H1 (cell line): ENCODE measurements around the gene FIZ1. TPM values are rescaled to one million over a fixed set of nuclear protein-coding genes. Genes with fewer than 3 reads are reported as not detected.
A peak's percentile ranks its signal among the peaks of the same experiment; 100 is the strongest.

Experiments
- CTCF ChIA-PET: fragments of 300-600 bp; sonication (Branson Sonifier 250); formaldehyde crosslinking; loops from one replicate; lab custom pipeline; 2021; ENCODE audit not compliant: partially characterized antibody; lab: Charles Lee
- POLR2A ChIA-PET: fragments of 300-600 bp; sonication (Branson Sonifier 250); formaldehyde crosslinking; loops from one replicate; lab custom pipeline; 2021; ENCODE audit warnings: inconsistent platforms; ENCODE audit not compliant: partially characterized antibody; lab: Charles Lee
- DNase-seq, 2 experiments: peaks; one replicate each; pipeline versions ENCODE4 v3.0.0 to v3.0.0-alpha.2; 2010 to 2022; ENCODE audit warnings: low spot score in 2 of 2, low read depth in 1 of 2, mixed read lengths in 1 of 2
- FAIRE-seq: peaks from 2 replicates; lab custom pipeline; 2011; peaks lifted over from hg19 to GRCh38; lab: Jason Lieb, UNC
- H2AFZ ChIP-seq: 2 replicates; pipeline ENCODE4 v1.8.1; 2012; ENCODE audit warnings: low read length, inconsistent platforms
- H2AK5ac ChIP-seq: 2 replicates; pipeline ENCODE4 v1.6.1; 2013; ENCODE audit warnings: low read depth, low read length
- H2BK120ac ChIP-seq: replicated peaks from 2 replicates; pipeline ENCODE3; 2013; ENCODE audit warnings: low read depth, low read length, inconsistent platforms
- H2BK12ac ChIP-seq: 2 replicates; pipeline ENCODE4 v1.6.1; 2013; ENCODE audit warnings: low read depth, low read length
- H2BK15ac ChIP-seq: 2 replicates; pipeline ENCODE4 v1.6.1; 2013; ENCODE audit warnings: low read length
- H2BK20ac ChIP-seq: 2 replicates; pipeline ENCODE4 v1.6.1; 2013; ENCODE audit warnings: low read length
- H2BK5ac ChIP-seq: 2 replicates; pipeline ENCODE4 v1.6.1; 2013; ENCODE audit warnings: low read depth, low read length
- H3K14ac ChIP-seq: 2 replicates; pipeline ENCODE4 v1.6.1; 2013; ENCODE audit warnings: inconsistent platforms; ENCODE audit not compliant: insufficient read length
- H3K18ac ChIP-seq: 2 replicates; pipeline ENCODE4 v1.6.1; 2013; ENCODE audit warnings: low read length; ENCODE audit errors: extremely low read depth
- H3K23ac ChIP-seq: 2 replicates; pipeline ENCODE4 v1.6.1; 2013; ENCODE audit warnings: inconsistent platforms; ENCODE audit not compliant: insufficient read length
- H3K23me2 ChIP-seq: 2 replicates; pipeline ENCODE4 v1.6.1; 2013; ENCODE audit warnings: low read depth, low read length
- H3K27ac ChIP-seq: 2 replicates; pipeline ENCODE4 v1.6.1; 2011; ENCODE audit warnings: low read depth, low read length, inconsistent platforms
- H3K27me3 ChIP-seq, 4 experiments: replicated peaks in 1 of 4; 1 replicate in 1 of 4; 2 replicates in 3 of 4; pipeline versions ENCODE4 v1.6.1 to v1.8.1; 2011 to 2013; ENCODE audit warnings: low read length in 3 of 4, mild to moderate bottlenecking in 3 of 4, inconsistent platforms in 2 of 4, mixed read lengths in 2 of 4, moderate library complexity in 1 of 4; ENCODE audit not compliant: control insufficient read depth in 3 of 4, insufficient read depth in 3 of 4; ENCODE audit errors: extremely low read depth in 1 of 4
- H3K36me3 ChIP-seq, 4 experiments: 2 replicates each; pipeline versions ENCODE4 v1.6.1 to v1.8.1; 2011 to 2013; ENCODE audit warnings: mild to moderate bottlenecking in 4 of 4, low read length in 3 of 4, moderate library complexity in 2 of 4, control low read depth in 1 of 4, inconsistent platforms in 1 of 4; ENCODE audit not compliant: insufficient read depth in 4 of 4, control insufficient read depth in 2 of 4
- H3K4ac ChIP-seq: replicated peaks from 2 replicates; pipeline ENCODE3; 2013; ENCODE audit warnings: low read length, low read depth, mixed read lengths, inconsistent platforms; ENCODE audit not compliant: insufficient read length
- H3K4me1 ChIP-seq, 4 experiments: replicated peaks in 1 of 4; 1 replicate in 1 of 4; 2 replicates in 3 of 4; pipeline versions ENCODE4 v1.6.1 to v1.8.1; 2011 to 2013; ENCODE audit warnings: low read length in 3 of 4, inconsistent platforms in 2 of 4, mixed read lengths in 1 of 4; ENCODE audit not compliant: insufficient read depth in 4 of 4, control insufficient read depth in 3 of 4
- H3K4me2 ChIP-seq, 2 experiments: 2 replicates each; pipeline versions ENCODE4 v1.6.1 to v1.8.1; 2011 to 2013; ENCODE audit warnings: low read depth in 2 of 2, low read length in 2 of 2, control low read depth in 1 of 2, inconsistent platforms in 1 of 2, mild to moderate bottlenecking in 1 of 2; ENCODE audit not compliant: insufficient read depth in 1 of 2
- H3K4me3 ChIP-seq, 4 experiments: fragments of 200-600, 300-600 bp in 1 of 4; sonication (generic), shearing (Covaris generic), sonication (Bioruptor Twin) in 1 of 4; 2 replicates each; pipeline versions ENCODE4 v1.5.1 to v1.8.1; 2011 to 2016; ENCODE audit warnings: low read length in 4 of 4, low read depth in 3 of 4, control low read depth in 2 of 4, inconsistent platforms in 2 of 4, mild to moderate bottlenecking in 2 of 4, mixed read lengths in 1 of 4, moderate library complexity in 1 of 4; ENCODE audit not compliant: insufficient read depth in 2 of 4; ENCODE audit errors: extremely low read depth in 1 of 4
- H3K56ac ChIP-seq: replicated peaks from 2 replicates; pipeline ENCODE3; 2013; ENCODE audit warnings: low read depth, mild to moderate bottlenecking, mixed read lengths, low read length, inconsistent platforms; ENCODE audit not compliant: insufficient read length
- H3K79me1 ChIP-seq: 2 replicates; pipeline ENCODE4 v1.6.1; 2013; ENCODE audit warnings: low read depth, low read length, control low read depth
- H3K79me2 ChIP-seq, 2 experiments: 2 replicates each; pipeline versions ENCODE4 v1.6.1 to v1.8.1; 2012 to 2013; ENCODE audit warnings: low read length in 2 of 2, mild to moderate bottlenecking in 2 of 2, inconsistent platforms in 1 of 2; ENCODE audit not compliant: insufficient read depth in 2 of 2, control insufficient read depth in 1 of 2
- H3K9ac ChIP-seq, 4 experiments: replicated peaks in 1 of 4; 1 replicate in 1 of 4; 2 replicates in 3 of 4; pipeline versions ENCODE4 v1.6.1 to v1.8.1; 2011 to 2013; ENCODE audit warnings: low read depth in 3 of 4, low read length in 3 of 4, control low read depth in 2 of 4, mild to moderate bottlenecking in 2 of 4, moderate library complexity in 2 of 4, inconsistent platforms in 1 of 4; ENCODE audit errors: extremely low read depth in 1 of 4
- H3K9me3 ChIP-seq, 2 experiments: 2 replicates each; pipeline versions ENCODE4 v1.6.1 to v1.8.1; 2012 to 2013; ENCODE audit warnings: mild to moderate bottlenecking in 2 of 2, moderate library complexity in 2 of 2, control low read depth in 1 of 2, inconsistent platforms in 1 of 2, low read depth in 1 of 2, low read length in 1 of 2, mixed read lengths in 1 of 2; ENCODE audit not compliant: insufficient read depth in 2 of 2
- H4K20me1 ChIP-seq, 2 experiments: replicated peaks in 1 of 2; 2 replicates each; pipeline versions ENCODE3 to v1.8.1; 2011 to 2013; ENCODE audit warnings: inconsistent platforms in 2 of 2, low read length in 2 of 2, mild to moderate bottlenecking in 1 of 2; ENCODE audit not compliant: insufficient read depth in 2 of 2, control insufficient read depth in 1 of 2
- H4K5ac ChIP-seq: 2 replicates; pipeline ENCODE4 v1.6.1; 2013; ENCODE audit warnings: low read length, low read depth, mixed read lengths, inconsistent platforms; ENCODE audit not compliant: insufficient read length
- H4K8ac ChIP-seq: 2 replicates; pipeline ENCODE4 v1.8.0; 2013; ENCODE audit warnings: mild to moderate bottlenecking, moderate library complexity, low read length, inconsistent platforms; ENCODE audit not compliant: insufficient read depth; ENCODE audit errors: extremely low read depth
- H4K91ac ChIP-seq: replicated peaks from 2 replicates; pipeline ENCODE3; 2013; ENCODE audit warnings: low read length, mixed read lengths, inconsistent platforms; ENCODE audit not compliant: insufficient read length
- ZNF274 ChIP-seq: IDR thresholded peaks from 2 replicates; pipeline ENCODE4 v1.7.0; 2012; ENCODE audit warnings: low read length, borderline replicate concordance; ENCODE audit errors: extremely low read depth
- WGBS, 2 experiments: shearing (Covaris generic) in 1 of 2; methylation state at CpG; one replicate each; pipeline versions ENCODE4 v1.1.6 to v1.1.7; 2013 to 2015; ENCODE audit warnings: low lambda C conversion rate in 2 of 2, mixed read lengths in 2 of 2, inconsistent platforms in 1 of 2, low coverage in 1 of 2, missing lambda C conversion rate in 1 of 2; ENCODE audit not compliant: insufficient replicate concordance in 2 of 2, insufficient coverage in 1 of 2, insufficient read length in 1 of 2; ENCODE audit errors: extremely low coverage in 1 of 2, missing lambda C conversion rate in 1 of 2; 5-methylcytosine and 5-hydroxymethylcytosine counted together
- polyA plus RNA-seq, 7 experiments: library from polyadenylated mRNA; depleted of rRNA in 3 of 7; stranded (reverse) in 5 of 7; unstranded in 2 of 7; fragments of >200 nt in 5 of 7; fragments of 200-250 nt in 2 of 7; gene quantifications; 1 replicate in 5 of 7; 2 replicates in 1 of 7; 4 replicates in 1 of 7; pipeline versions ENCODE4 v1.2.1 to v1.2.3, GENCODE V29; 2011 to 2013; ENCODE audit warnings: missing spikeins in 2 of 7, mixed read lengths in 2 of 7
- total RNA-seq: library from RNA; stranded (reverse); fragmentation: NEBNext Ultra II Directional; extraction: Animal tissue kit (Norgen Biotek cat#: 25700); gene quantifications from 2 replicates; pipeline ENCODE4 v1.2.1, GENCODE V29; 2021
- TF ChIP-seq, protein P1 (sequence below): IDR thresholded peaks from 2 replicates; pipeline ENCODE4 v1.6.1; 2012; ENCODE audit warnings: inconsistent platforms

The FIZ1 gene
- total and polyA plus RNA-seq, 2 of the 8 experiments (the other 6 are each of a cell fraction or from before 2014, with no cell fraction given), result 9.1 to 18.5 TPM

GRCh38 chr19:55592391-55593090 is 6.8 kb downstream of the FIZ1 start:
- Histone ChIP-seq H3K4me2 (peak overlapping the region; percentile 59 to 74), H3K23me2 (no peaks in the 10 kb centered on the region; the same call in 1 of the 2 replicates), H3K27ac (no peak overlapping the region), H2BK12ac (no peak overlapping the region), H4K8ac (peak overlapping the region; percentile 78), H3K23ac (no peak overlapping the region), H4K91ac (no peak overlapping the region), H3K4ac (no peak overlapping the region), H3K18ac (no peak overlapping the region), H3K4me3 (peak overlapping the region in 2 of 4 experiments; percentile 23 to 48; a peak in 4 of 8 replicates), H4K5ac (no peak overlapping the region), H2BK5ac (0 out of 2 replicates have a peak overlapping the region, but pooled peaks have one; percentile 24), H3K79me2 (no peaks in the 10 kb centered on the region), H3K9ac (no peak overlapping the region), H4K20me1 (peaks cover 0 to 2% of the 10 kb centered on the region in 2 experiments), H2AK5ac (no peak overlapping the region), H3K9me3 (no peaks in the 10 kb centered on the region), H3K56ac (no peak overlapping the region), H2AFZ (no peak overlapping the region), H3K14ac (no peak overlapping the region), H3K36me3 (peaks cover 0 to 10% (median 8%) of the 10 kb centered on the region in 4 experiments; a peak in 3 of 8 replicates), H3K27me3 (peaks cover 0 to 2% (median 0%) of the 10 kb centered on the region in 4 experiments; a peak in 1 of 7 replicates), H2BK120ac (no peak overlapping the region), H2BK15ac (peak overlapping the region; percentile 61; the same call in 1 of the 2 replicates), H3K79me1 (no peaks in the 10 kb centered on the region; the same call in 1 of the 2 replicates), H2BK20ac (no peak overlapping the region), H3K4me1 (peaks cover 0 to 8% (median 3%) of the 10 kb centered on the region in 4 experiments; a peak in 4 of 7 replicates)
- DNase-seq (peak in 1 of 2 experiments; percentile 45), FAIRE-seq (no peak)
- no peak for TF ChIP-seq ZNF274
- TF ChIP-seq, protein P1, sequence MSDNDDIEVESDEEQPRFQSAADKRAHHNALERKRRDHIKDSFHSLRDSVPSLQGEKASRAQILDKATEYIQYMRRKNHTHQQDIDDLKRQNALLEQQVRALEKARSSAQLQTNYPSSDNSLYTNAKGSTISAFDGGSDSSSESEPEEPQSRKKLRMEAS, result 0 out of 2 replicates have a peak, but pooled peaks have one; percentile 50
- ChIA-PET POLR2A (interaction anchor here (0.9 to 2.7 kb wide), 7 partner anchors 12 to 108 kb away, joined by 3 to 18 read pairs (median 6); partner anchors contain the start of genes NAT14, ZNF579 and ZNF865), CTCF (interaction anchor here (3.4 kb wide), 1 partner anchor 14 kb away, joined by 12 read pairs; the partner anchor contains the start of gene ZNF865)
- WGBS, 2 experiments, result 97% methylated on average over 19 of the region's 73 CpGs; no CpG with 5 or more reads in 1 of the 2 experiments
